ENCODE results near the gene FRMD1. TPM values are rescaled to one million over a fixed set of nuclear protein-coding genes. Genes with fewer than 3 reads are reported as not detected.

Gene FRMD1
- total RNA-seq, 2 experiments from 2014 or later = not detected

DNA sequence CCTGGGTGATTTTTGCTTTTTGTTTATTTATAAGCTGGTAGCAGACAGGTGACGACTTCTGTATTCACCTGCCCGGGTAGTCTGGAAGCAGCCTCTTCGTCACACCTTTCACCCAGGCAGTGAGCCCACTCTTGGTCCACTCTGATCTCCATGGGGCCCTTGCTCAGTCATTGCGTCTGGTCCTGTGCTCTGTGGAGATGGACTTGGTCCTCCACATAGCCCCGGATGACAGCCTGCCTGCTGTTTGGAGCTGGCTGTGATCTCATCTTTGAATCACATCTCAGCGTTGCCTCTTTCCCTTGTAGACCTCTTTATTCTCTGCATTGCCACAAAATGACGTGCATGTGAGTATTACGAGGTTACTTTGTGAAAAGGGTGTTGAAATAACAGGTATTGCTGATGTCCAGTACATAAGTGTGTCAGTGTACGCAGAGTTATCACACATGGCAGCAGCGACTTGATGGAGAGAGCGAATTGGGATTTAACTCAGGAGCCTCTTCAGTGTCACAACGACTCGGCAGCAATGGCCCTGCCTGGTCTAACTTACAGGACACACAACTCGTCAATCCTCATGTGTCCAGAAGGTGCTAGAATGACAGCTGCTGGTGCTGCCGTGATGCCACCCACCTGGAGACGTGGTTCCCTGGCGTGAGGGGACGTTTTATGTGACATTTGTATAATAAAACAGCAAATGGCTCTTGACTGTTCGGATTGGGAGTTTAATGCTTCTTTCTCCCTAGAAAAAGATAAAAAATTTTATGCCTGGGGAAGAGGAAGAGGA is 24.2 kb upstream of the FRMD1 start:
- Mint-ChIP-seq H3K4me3 (no peak overlapping the region), H3K27me3 (peaks cover 36% of the 10 kb centered on the region), H3K27ac (no peak overlapping the region)

DNA sequence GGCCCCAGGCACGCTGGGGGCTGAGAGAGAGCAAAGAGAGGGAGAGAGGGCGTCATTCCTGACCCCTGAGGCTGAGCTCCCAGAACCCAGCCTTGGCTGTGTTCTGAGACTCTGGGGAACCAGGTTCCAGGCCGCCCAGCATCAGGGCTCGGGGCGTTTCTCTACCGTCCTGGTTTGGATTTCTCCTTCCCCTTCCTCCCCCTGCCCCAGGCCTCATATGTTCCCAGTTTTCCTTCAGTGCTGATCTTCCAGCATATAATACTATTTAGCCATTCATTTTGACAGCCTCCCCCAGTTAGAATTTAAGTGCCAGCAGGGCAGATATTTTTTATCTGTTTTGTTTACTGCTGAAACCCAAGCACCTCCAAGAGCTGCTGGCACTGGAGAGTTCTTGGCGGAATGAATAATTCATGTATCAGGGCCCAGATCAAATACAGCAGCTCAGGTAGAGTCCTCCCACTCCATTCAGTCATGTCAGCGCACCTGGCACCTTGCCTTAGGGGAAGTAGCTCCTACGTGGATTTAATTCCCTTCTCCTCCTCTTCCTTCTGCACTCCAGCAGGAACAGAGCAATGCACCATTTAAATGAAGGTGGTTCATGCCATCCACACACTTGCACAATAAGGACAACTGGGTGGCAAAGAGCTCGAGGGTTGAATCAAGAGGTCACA is 23.4 kb upstream of the FRMD1 start:
- DNase-seq (no peak), ATAC-seq (ENCODE audit: low read depth) (no peak)
- Mint-ChIP-seq H3K4me3 (no peak overlapping the region), H3K36me3 (no peaks in the 10 kb centered on the region), H3K9me3 (no peaks in the 10 kb centered on the region), H3K27me3 (peaks cover 36% of the 10 kb centered on the region), H3K4me1 (no peaks in the 10 kb centered on the region), H3K27ac (no peak overlapping the region)
- POLR2A ChIA-PET = no interaction called here

More for the DNA sequence above, 24.2 kb upstream of the FRMD1 start:
- Mint-ChIP-seq H3K9me3 (no peaks in the 10 kb centered on the region), H3K36me3 (no peaks in the 10 kb centered on the region), H3K4me1 (no peaks in the 10 kb centered on the region)
- no peak for ATAC-seq (ENCODE audit: low read depth)
- POLR2A ChIA-PET = no interaction called here
- no peak for DNase-seq

DNA sequence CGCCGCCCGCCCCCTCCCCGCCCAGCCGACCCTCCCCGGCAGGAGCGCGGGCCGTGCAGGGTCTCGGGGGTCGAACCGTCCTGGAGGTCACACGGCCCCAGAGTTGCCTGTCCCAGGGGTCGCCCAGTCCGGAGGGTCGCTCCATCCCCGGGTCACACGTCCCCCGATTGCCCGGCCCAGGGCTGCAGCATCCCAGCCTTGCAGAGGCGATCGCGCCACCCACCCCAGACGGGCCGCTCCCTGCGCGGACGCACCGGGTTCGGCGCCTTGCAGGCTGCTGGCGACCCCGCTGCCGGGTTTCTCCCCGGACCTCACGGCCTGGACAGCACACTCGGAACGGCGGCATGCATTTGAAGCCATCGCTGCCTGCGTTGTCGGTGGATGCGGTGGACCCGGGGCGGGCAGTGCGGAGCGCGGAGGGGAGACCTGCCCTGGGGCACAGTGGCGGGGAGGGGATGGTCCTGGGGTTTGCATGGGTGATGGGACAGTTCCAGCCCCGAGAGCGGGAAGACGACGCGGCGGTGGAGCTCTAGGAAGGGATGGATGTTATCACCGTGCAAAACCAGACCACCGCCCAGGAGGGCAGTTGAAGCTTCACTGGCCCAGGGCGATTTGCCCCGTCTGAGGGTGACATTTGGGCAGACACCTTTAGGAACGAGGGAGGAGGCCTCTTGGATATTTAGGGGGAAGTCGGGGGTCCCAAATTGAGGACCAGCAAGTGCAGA is 22.7 kb upstream of the FRMD1 start:
- Mint-ChIP-seq H3K4me1 (no peaks in the 10 kb centered on the region), H3K9me3 (no peaks in the 10 kb centered on the region), H3K27me3 (peaks cover 36% of the 10 kb centered on the region), H3K27ac (no peak overlapping the region), H3K36me3 (no peaks in the 10 kb centered on the region), H3K4me3 (no peak overlapping the region)
- ATAC-seq (ENCODE audit: low read depth) (no peak), DNase-seq (no peak)
- POLR2A ChIA-PET = no interaction called here

DNA sequence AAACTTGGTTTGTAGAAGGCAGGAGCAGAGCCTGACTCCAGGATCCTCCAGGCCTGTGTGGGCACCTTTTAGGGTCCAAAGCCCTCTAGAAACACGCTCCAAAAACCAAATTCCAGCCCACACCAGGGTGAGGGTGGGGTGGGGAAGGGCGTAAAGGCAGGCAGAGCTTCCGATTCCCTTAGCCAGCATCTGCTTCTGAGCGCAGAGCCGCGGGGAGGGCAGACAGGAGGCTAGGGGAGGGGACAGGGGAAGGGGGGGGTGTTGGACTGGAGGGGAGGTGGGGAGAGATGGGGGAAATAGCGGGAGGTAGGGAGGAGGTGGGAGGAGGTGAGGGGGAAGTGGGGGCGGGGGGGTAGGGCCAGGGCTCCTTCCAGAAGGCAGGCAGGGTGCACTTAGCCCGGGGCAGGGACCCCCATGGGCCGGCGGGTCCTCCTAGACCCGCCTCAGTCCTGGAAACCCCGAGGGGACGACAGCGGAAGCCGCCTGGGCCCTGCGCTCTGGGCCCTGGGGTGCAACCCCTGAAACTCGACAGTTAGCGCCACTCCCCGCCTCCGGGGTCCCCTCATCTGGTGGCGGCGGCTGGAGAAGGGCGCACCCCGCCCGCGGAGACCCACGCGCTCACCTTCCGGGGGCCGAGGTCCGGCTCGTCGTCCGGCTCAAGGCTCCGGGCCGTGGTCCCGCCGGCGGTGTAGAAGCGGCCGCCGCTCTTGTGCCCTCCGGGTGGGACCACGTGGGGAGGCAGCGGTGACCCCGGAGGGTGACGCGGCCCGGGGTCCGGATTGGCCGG is 22.0 kb upstream of the FRMD1 start:
- POLR2A ChIA-PET = no interaction called here
- DNase-seq (no peak), ATAC-seq (ENCODE audit: low read depth) (no peak)
- H3K9me3 Mint-ChIP-seq = no peaks in the 10 kb centered on the region
- no peaks in the 10 kb centered on the region for H3K4me1 Mint-ChIP-seq
- H3K4me3 Mint-ChIP-seq = no peak overlapping the region
- H3K27me3 Mint-ChIP-seq = peaks cover 36% of the 10 kb centered on the region
- no peaks in the 10 kb centered on the region for H3K36me3 Mint-ChIP-seq
- H3K27ac Mint-ChIP-seq = no peak overlapping the region

DNA sequence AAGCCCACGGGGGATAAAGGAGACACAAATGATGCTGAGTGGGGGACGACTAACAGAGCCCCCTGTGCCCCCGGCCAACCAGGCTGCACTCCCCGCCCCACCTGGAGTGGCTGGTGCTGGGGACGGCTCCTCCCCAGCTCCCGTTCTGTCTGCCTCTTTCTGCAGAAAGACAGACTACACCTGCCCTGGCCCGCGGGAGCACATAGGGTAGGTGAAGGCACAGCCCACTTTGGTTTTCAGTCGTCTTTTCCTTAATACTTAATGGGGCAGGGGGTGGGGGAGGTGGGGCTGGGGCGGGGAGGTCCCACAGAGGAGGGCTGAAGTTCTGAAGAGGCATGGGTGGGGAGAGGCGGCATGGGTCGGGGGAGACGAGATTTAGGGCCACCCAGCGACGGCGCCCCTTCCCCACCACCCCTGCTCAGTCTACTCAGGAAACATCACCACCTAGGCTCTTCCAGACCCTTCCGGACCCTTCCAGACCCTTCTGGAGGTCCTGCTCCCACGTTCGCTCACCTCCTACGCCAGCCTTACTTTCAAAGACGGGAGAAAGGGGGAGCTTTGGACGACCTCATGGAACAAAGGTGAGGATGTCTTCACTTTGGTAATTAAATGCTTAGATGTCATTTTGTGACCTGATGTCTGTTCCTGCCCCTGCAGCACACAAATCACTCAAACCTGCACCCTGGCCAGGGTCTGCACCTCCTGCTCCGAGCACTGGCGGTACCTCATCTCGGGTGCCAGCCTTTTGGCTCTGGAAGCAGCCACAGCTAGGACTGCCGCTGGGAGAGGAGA is 21.2 kb upstream of the FRMD1 start:
- Mint-ChIP-seq H3K9me3 (no peaks in the 10 kb centered on the region), H3K4me3 (no peak overlapping the region), H3K27ac (no peak overlapping the region), H3K36me3 (no peaks in the 10 kb centered on the region), H3K27me3 (peaks cover 33% of the 10 kb centered on the region), H3K4me1 (no peaks in the 10 kb centered on the region)
- POLR2A ChIA-PET = no interaction called here
- ATAC-seq (ENCODE audit: low read depth) (no peak), DNase-seq (no peak)

DNA sequence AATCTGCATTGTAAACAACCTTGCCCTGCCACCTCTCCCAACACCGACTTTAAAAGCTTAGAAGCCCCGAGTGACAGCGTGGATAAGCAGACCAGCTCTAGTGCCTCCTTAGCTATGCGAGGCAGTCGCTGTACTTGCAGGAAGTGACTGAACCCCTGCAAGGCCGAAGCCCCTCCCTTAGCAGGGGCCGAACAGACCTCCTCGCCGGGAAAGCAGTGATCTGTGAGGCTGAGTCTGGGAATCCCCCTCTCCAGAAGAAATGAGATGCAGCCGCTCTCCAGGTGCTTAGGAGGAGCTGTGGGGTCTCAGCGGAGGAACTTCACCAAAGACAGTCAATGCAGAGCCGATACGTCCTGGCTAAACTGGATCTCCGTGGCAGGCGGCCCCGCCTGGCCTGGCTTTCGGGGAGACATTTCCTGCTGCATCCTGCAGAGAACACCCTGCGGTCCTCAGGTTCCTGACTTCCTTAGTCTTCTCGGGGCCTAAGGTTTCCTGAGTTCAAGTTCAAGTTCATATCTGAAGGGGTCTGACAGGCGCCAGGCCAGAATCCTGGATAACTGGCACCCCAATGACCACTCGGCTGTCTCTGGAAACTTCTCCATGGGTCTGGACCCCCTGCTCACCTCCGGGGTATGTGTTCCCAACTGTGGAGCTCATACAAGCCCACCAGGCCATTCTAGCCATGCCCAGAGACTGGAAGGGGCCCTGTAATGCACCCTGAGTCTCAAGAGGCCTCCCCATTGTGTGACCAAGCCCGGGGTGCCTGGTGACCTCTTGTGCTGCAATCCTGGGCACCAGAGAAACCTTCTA is 20.4 kb upstream of the FRMD1 start:
- POLR2A ChIA-PET = no interaction called here
- no peaks in the 10 kb centered on the region for H3K9me3 Mint-ChIP-seq
- peaks cover 26% of the 10 kb centered on the region for H3K27me3 Mint-ChIP-seq
- no peak overlapping the region for H3K4me3 Mint-ChIP-seq
- H3K27ac Mint-ChIP-seq = no peak overlapping the region
- no peaks in the 10 kb centered on the region for H3K4me1 Mint-ChIP-seq
- no peaks in the 10 kb centered on the region for H3K36me3 Mint-ChIP-seq
- no peak for DNase-seq
- ATAC-seq (ENCODE audit: low read depth) = no peak

DNA sequence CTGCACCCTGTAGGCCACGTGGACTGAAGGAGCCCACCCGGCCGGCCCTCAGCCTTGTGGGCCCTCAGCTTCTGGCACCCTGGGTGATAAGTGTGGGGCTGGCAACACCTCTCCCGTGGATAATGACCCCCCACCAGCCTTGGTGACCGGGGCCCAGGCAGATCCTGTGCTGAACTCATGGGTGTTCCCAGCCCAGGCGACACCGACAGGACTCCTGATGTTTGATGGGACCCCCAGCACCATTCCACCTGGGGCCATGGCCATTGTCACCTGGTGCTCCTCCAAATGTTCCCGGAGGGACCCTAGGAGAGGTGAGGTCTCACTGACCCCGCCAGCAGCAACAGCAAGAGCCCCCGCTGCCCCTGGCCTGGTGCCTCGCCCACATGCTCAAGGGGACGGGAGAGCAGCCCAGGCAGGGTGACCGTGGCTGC is 19.4 kb upstream of the FRMD1 start:
- H3K9me3 Mint-ChIP-seq = no peaks in the 10 kb centered on the region

DNA sequence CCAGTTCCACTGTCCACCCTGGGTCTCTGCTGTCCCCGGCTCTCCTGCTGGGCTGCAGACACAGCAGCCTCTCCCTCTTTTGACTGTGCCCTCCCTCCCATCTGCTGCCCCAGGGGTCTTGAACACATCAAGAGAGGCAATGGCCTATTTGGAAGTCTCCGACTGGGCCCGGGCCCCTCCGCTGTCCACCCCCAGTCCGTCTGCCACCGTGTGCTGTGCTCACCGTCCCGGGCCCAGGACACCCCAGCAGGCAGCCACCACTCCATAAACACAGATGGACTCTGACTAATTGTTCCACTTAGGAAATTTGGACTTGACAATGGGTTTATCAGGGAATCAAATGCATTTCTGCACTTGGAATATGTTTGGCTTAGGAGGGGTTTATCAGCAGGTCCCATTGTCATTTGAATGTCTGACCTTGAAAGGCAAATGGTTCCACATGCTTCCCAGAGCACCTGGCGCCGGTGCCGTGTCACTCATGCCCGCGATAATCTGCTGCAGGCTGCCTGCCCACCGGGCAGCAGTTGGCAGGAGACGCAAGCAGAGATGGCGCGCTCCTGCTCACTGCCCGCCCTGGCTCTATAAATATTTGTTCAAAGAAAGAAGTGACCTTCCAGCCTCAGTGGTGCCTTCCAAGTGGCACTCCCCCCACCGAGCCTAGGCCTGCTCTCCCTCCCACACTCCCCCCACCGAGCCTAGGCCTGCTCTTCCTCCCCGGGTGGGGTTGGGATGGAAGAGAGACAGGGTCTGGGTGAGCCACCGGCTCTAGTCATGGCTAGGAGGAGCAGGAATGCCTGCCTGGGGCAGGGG is 18.8 kb upstream of the FRMD1 start:
- DNase-seq = no peak
- ATAC-seq (ENCODE audit: low read depth) = no peak
- Mint-ChIP-seq H3K27me3 (peaks cover 16% of the 10 kb centered on the region), H3K4me1 (no peaks in the 10 kb centered on the region), H3K9me3 (no peaks in the 10 kb centered on the region), H3K4me3 (no peak overlapping the region), H3K36me3 (no peaks in the 10 kb centered on the region), H3K27ac (no peak overlapping the region)
- POLR2A ChIA-PET = no interaction called here

More for the DNA sequence above, 19.4 kb upstream of the FRMD1 start:
- Mint-ChIP-seq H3K4me3 (no peak overlapping the region), H3K27me3 (peaks cover 21% of the 10 kb centered on the region), H3K4me1 (no peaks in the 10 kb centered on the region), H3K36me3 (no peaks in the 10 kb centered on the region), H3K27ac (no peak overlapping the region)
- DNase-seq (no peak), ATAC-seq (ENCODE audit: low read depth) (no peak)
- POLR2A ChIA-PET = no interaction called here

DNA sequence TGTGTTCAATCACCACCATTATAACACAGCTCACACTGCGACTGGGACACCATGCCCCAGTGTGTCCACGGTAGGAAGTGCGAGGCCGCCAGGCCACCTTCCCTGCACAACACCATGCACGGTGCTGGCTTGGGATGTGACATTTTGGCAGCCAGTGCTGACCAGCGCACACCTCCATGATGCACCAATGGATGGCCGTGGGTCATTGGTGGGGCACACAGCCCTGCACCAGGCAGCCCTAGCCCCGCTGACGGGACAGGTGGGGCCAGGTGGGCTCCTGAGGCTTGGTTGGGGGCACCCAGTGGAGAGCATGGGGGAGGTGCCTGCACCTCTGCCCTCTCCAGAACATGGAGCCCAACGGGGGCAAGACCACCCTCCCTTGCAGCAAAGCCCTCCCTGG is 18.2 kb upstream of the FRMD1 start:
- POLR2A ChIA-PET = no interaction called here
- no peaks in the 10 kb centered on the region for H3K4me1 Mint-ChIP-seq

DNA sequence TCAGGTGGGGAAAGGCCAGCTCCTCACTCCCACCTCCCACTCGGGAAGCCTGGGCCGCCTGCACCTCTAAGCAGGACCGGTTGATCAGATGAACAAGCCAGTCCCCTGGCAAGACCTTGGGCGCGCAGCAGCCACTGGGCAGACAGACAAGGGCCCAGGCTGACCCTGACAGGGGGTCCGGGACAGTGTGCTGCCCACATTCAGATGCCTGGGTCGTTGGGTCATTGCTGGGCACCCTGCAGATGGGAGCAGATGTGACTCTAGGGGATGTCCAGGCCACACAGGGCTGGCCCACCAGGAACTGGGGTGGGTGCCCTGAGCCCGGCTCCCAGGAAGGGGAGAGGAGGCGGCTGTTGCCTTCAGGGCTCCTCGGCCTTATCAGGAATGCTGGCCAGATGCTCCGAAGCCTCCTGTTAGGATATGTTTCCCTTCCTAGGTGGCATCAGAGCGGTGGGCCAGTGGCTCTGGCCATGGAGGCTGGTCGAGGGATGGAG is 17.3 kb upstream of the FRMD1 start:
- no peak for DNase-seq
- H3K36me3 Mint-ChIP-seq = no peaks in the 10 kb centered on the region
- POLR2A ChIA-PET = no interaction called here
- H3K9me3 Mint-ChIP-seq = no peaks in the 10 kb centered on the region
- no peak overlapping the region for H3K4me3 Mint-ChIP-seq
- H3K4me1 Mint-ChIP-seq = no peaks in the 10 kb centered on the region
- H3K27ac Mint-ChIP-seq = no peak overlapping the region
- peaks cover 5% of the 10 kb centered on the region for H3K27me3 Mint-ChIP-seq
- ATAC-seq (ENCODE audit: low read depth) = no peak

More for the DNA sequence above, 18.2 kb upstream of the FRMD1 start:
- Mint-ChIP-seq H3K36me3 (no peaks in the 10 kb centered on the region), H3K27ac (no peak overlapping the region), H3K9me3 (no peaks in the 10 kb centered on the region), H3K4me3 (no peak overlapping the region), H3K27me3 (peaks cover 10% of the 10 kb centered on the region)
- no peak for DNase-seq
- no peak for ATAC-seq (ENCODE audit: low read depth)

DNA sequence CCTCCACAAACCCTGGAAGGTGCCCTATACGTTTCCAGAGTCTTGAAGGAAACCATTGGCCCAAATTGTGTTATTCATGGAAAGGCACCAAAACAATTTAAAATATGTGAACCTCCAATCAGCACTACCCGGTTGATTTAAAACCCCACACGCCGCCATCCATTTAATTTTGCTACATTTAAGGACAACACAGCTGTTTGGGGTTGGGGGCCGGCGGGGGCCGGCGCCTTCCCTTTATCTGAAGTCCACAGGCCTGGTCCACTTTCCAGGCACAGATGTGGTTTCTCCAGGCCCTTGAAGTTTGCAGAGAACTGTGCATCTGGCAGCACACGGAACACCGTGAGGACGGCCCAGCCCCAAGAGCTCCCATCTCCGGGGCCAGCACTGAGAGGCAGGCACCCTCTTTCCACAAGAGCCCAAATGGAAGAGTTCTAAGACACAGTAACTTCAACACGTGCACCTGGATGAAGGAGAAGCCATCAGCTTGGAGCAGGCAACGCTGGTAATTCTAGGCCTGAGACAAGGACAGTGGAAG is 16.8 kb upstream of the FRMD1 start:
- ATAC-seq (ENCODE audit: low read depth) (no peak), DNase-seq (no peak)
- Mint-ChIP-seq H3K27me3 (peaks cover 5% of the 10 kb centered on the region), H3K9me3 (no peaks in the 10 kb centered on the region), H3K36me3 (no peaks in the 10 kb centered on the region), H3K4me3 (no peak overlapping the region), H3K27ac (no peak overlapping the region), H3K4me1 (no peaks in the 10 kb centered on the region)
- POLR2A ChIA-PET = no interaction called here

All from activated naive CD8-positive, alpha-beta T cell treated with anti-CD3 and anti-CD28 coated beads, Interleukin-2, amount 10 ng/mL, durations not matched to agents 7 days and 5 days (primary cell).